Stimulated activated CD8-positive, alpha-beta memory T cell treated with anti-CD3 and anti-CD28 coated beads, Interleukin-15, amount 100 ng/mL, for 48 hours (primary cell): ENCODE results near the gene PPM1N.
A peak's percentile ranks its signal among the peaks of the same experiment; 100 is the strongest.
"Not testable (repeated sequence)": the region's sequence is repeated elsewhere in the genome, so short reads cannot be mapped to it uniquely, and the experiment has no call there.

Experiments used
- DNase-seq, 2 donors: peaks; one replicate each; pipeline ENCODE4 v3.0.0-alpha.2; 2020; ENCODE audit warnings: low read depth in 2 of 2

Gene PPM1N

DNA sequence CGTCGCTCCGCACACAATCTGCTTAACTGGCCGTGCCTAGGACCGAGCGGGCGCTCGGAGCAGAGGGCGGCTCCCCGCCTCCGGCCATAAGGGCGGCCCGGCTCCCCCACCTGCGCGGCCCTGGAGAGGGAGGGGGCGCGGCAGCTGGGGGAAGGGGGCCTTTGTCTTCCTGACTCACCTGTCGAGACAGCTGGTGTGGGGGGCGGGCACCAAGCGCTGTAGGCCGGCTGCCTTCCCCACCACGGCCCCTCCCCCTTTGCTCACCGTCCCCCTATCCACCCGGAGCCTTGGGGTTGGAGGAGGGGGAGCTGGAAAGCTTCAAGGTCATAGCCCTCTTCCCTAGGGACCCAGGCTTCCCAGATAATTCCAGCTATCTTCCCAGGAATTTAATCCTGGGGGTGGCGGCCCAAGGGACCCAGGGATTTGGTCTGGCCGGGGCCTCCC is 10.2 kb downstream of the PPM1N start:
- peak in 1 of 2 donors; percentile 52 for DNase-seq

DNA sequence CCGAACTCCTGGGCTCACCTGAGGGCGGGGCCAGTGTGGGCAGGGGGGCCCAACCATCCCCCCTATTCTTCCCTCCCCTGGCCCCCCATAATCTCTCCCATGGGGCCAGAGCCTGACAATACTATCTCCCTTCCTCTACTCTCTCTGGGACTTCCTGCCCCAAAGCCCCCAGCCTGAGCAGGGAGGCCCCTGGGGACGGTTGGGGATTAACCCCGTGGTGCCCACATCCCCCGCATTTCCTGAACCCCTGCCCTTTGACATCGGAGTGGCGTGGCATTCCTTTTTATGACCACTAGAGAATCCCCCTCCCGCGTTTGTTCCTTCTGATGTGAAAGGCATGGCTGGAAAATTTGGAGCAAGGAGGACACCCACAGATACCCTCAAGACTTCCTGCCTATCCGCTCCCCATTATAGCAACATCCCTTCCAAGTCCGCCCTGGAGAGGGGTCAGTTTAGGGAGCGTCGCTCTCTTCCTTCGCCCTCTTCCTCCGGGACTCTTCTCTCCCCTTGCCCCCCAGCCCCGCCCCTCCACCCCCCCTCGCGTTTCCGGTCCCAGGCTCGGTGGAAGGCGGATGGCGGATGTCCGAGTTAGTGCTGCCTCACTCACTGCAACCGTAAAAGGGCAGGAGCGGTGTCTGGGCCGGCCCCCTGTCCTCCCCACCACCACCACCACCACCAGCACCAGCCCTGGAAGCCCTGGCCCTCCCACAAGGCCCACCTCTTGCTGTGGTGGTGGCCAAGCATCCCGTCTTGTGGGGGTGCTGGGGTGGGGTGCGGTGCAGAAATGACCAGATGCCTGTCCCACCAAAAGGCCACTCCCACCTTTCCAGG is 10.8 kb downstream of the PPM1N start:
- peak in 1 of 2 donors; percentile 40 for DNase-seq

DNA sequence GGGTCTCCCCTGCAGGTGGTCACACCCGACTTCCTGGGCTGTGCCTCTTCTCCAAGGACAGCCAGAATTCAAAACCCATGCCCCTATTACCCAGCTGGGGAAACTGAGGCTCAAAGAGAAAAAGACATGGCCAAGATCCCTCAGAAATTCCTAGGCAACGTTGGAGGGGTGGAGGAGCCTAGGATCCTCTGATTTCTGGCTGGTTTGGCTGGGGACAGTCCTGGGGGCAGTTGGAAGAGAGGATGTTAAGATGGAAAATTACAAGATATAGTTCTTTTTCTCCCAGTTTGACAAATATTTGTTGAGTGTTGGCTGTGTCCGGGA is 11.4 kb downstream of the PPM1N start:
- DNase-seq, result no peak

DNA sequence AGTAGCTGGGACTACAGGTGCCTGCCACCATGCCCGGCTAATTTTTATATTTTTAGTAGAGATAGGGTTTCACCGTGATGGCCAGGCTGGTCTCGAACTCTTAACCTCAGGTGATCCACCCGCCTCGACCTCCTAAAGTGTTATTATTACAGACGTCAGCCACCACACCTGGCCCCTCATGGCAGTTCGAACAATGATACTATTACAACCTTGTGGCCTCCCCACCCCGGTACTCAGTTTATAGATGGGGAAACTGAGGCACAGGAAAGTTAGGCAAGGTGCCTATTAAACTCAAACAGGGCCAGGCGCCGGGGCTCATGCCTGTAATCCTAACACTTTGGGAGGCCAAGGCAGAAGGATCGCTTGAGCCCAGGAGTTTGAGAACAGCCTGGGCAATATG is 12.1 kb downstream of the PPM1N start:
- DNase-seq, result not testable (repeated sequence)

DNA sequence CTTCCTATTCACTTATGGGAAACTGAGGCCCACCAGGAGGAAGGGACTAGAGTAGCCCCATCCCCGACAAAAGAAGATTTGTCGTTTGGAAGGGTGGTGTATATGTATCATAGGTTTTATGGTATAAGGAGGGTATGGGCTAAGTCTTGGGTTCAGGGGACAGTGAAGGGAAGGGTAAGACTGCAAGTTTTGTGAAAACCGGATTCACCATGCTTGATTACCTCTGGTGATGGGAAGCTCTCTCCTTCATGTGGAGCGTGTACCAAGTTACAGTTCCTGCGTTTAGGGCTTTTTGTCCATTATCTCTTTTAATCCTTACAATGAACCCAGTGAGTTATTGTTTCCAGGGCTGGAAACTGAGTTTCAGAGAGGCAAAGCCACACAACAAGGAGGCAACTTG is 12.8 kb downstream of the PPM1N start:
- no peak for DNase-seq

DNA sequence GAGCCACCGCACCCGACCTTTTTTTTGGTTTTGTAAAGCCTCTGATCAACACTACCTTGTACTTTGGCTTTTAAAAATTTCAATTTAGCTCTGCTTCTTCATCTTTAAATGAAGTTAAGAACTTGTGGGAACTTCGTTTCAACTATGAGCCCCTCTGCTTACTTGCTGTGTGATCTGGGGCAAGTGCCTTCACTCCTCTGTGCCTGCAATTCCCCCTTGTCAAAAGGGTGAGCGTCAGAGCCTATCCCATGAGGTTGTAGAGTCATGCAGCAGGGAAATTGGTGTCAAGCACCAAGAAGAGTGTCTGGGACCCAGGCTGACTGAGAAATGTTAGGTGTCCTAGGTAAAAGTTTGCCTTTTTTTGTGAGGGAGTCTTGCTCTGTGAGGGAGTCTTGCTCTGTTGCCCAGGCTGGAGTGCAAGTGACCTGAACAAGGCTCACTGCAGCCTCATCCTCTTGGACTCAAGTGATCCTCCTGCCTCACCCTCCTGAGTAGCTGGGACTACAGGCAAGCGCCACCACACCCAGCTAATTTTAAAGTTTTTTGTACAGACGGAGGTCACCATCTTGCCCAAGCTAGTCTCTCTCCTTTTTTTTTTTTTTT is 14.7 kb downstream of the PPM1N start:
- DNase-seq, result no peak

DNA sequence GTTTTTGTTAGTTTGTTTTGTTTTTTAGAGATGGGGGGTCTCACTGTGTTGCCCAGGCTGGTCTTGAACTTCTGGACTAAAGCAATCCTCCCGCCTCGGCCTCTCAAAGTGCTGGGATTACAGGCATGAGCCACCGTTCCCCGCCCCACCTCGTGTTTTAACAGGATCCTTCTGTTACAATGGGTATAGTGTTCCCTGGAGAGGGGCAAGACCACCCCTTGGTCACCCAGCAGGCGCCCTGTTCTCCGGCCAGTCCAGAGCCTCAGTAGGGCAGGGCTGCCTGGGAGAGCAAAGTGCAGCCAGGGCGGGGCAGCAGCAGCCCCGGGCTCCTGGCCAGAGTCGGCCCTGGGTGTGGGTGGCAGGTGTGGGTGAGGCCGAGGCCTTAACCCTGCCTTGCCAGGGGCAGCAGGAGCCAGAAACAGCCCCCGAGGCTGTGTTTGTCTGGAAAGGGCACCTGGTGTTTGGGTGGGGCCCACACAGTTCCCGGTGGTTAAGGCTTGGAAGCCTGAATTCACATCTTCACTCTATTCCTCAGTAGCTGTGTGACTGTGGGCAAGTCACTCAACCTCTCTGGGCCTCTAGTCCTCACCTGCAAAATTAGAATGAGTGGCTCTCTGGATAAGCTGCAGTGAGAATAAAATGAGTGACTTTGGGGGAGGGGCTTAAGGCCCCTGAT is 16.3 kb downstream of the PPM1N start:
- DNase-seq, result no peak

DNA sequence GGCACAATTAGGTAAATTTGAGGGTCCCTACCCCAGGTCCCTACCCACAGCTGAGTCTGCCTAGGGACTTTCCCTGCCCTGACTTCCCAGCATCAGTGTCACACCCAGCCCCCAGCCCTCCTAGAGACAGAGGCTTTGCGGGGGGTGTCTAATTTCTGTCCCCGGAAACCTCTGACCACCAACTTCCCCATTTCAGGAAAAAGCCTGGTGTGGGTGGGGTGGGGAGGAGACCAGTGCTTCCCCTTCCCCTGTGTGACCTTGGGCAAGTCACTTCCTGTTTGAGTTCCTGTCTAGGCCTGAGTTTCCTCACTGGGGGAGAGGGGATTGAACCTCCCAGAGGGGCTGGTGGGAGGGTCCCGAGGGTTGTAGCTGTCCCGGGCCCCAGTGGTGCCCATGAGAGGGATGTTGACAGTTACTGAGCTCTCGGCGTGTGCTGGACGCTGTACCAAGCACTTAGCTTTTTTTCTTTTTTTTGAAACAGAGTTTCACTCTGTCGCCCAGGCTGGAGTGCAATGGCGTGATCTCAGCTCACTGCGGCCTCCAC is 16.9 kb downstream of the PPM1N start:
- DNase-seq, result no peak

DNA sequence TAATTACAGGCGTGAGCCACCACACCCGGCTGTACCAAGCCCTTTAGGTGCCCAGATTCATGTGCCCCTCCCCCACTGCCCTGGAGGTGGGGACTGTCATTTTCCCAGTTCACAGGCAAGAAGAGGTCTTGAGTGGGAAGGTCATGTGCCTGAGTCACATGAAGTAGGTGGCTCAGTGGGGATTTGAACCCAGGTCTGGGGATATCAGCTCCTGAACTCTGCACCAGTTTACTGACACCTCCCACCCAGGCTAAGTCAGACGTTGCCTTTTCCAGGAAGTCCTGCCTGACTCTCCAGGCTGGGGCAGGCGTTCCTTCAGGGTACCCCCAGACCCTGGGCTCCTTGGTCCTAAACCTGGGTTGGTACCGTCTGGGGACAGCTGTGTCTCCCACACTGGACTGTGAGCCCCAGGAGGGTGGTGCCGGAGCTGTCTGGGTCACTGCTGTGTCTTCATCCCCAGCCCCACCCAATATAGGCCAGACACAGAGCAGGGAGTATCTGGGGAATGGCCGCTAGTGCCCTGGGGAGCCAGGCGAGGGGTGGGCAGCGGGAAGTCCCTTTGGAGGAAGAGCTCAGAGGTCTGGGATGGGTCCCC is 17.7 kb downstream of the PPM1N start:
- DNase-seq, result no peak

DNA sequence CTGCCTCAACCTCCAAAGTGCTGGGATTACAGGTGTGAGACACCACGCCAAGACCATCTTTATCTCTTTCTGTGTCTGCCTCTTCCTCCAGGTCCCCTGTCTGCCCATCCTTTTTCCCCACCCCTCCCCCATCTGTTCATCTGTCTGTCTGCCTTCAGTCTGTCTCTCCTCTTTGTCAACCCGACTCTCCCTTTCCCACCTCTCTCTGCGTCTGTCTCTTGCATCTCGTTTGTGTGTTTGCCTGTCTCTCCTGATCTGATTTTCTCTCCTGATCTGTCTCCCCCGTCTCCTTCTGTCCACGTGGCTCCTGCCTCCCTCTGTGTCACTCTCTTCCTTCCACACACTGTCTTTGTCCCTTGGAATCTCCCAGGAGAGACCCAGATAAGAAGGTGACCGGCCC is 19.0 kb downstream of the PPM1N start:
- DNase-seq, result no peak

DNA sequence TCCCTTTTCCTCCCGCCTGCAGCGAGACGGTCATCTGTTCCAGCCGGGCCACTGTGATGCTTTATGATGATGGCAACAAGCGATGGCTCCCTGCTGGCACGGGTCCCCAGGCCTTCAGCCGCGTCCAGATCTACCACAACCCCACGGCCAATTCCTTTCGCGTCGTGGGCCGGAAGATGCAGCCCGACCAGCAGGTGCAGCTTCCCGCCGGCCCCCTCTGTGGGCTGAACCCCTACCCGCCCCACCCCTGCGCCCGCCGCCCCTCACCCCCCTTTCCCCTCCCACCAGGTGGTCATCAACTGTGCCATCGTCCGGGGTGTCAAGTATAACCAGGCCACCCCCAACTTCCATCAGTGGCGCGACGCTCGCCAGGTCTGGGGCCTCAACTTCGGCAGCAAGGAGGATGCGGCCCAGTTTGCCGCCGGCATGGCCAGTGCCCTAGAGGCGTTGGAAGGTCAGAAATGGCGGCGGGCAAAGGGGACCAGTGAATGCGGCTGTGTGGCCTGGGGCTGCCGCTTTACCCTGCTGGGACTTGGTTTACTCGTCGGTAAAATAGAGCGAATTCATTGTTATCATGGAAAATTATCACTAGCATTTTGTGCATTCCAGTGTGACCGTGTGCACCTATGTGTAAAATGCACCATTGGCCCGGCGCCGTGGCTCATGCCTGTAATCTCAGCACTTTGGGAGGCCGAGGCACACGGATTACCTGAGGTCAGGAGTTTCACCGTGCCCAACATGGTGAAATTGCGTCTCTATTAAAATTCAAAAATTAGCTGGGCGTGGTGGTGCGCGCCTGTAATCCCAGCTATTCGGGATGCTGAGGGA is 19.6 kb downstream of the PPM1N start:
- DNase-seq, result no peak

DNA sequence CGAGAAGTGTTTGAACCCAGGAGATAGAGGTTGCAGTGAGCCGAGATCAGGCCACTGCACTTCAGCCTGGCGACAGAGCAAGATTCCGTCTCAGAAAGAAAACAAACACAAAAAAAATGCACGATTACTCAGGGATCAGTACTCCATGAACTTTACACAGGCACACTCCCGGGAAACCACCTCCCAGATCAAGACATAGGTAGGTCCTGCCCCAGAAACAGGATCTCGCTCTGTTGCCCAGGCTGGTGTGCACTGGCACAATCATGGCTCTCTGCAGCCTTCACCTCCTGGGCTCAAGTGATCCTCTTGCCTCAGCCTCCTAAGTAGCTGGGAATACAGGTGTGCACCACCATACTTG is 20.2 kb downstream of the PPM1N start:
- DNase-seq, result no peak

DNA sequence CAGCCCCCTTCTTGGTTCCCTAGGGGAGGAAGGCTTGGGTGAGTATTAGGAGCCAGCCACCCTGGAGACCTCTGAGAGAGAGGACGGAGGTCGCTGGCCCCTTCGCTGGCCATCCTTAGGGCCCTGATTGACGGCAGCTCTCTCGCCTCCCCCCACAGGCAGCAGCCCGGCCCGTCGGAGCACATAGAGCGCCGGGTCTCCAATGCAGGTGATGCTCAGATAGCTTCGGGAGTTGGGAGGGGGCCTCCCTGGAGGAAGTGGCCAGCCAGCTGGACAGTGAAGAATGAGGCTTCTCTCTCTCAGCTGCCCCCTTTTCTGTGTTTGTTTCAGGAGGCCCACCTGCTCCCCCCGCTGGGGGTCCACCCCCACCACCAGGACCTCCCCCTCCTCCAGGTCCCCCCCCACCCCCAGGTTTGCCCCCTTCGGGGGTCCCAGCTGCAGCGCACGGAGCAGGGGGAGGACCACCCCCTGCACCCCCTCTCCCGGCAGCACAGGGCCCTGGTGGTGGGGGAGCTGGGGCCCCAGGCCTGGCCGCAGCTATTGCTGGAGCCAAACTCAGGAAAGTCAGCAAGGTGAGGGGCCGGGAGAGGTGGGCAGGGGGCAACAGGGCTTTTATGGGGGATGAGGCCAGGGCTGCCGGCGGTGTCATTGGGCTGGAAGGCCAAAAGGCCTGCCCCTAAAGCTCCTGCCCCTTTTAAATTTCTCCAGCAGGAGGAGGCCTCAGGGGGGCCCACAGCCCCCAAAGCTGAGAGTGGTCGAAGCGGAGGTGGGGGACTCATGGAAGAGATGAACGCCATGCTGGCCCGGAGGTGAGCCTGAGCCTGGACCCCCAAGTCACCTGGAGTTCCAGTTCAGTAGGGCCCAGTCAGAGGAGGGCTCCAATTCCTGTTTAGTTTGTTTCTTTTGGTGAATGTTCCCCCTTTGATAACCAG is 24.0 kb downstream of the PPM1N start:
- no peak for DNase-seq

DNA sequence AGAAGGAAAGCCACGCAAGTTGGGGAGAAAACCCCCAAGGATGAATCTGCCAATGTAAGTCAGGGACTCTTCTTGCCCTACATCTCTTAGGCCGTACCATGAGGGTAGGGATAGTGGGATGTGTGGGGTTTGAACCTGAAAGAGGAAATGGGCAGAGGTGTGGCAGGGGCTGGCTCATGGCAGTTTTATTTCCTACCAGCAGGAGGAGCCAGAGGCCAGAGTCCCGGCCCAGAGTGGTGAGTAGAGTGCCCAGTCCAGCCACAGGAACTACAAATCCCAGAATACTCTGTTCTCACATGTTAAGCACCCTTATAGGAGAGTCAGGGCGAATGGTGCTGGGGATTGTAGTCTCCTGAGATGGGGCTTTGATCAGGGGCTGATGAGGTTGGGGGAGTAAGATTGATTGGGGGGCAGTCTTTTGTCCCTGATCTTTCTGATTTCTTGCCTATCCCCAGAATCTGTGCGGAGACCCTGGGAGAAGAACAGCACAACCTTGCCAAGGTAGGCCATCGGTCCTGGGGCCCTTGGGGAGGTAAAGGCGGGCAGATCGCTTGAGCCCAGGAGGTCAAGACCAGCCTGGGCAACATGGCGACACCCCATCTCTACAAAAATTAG is 25.5 kb downstream of the PPM1N start:
- peak in 1 of 2 donors; percentile 50 for DNase-seq

DNA sequence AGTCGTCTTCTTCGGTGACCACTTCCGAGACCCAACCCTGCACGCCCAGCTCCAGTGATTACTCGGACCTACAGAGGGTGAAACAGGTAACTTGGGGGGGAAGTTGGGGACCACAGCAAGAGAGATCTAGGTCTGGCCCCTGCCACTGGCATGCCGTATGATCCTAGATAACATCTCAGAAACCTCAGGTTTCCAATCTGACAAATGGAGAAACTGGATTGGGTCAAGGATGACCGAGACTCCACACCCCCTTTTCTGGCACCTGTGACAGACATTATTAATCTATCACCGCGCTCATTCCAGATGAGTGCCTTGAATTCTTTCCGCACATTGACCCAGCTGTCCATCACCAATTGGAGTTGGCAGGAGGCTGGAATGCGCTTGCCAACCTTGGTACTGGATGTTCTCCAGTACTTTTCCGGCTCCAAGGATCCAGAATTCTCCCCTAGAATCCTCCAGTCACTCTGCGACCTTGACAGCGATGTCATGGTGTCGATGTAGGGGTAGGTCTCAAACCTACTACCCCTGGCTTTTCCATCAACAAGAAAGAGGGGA is 26.4 kb downstream of the PPM1N start:
- no peak for DNase-seq

DNA sequence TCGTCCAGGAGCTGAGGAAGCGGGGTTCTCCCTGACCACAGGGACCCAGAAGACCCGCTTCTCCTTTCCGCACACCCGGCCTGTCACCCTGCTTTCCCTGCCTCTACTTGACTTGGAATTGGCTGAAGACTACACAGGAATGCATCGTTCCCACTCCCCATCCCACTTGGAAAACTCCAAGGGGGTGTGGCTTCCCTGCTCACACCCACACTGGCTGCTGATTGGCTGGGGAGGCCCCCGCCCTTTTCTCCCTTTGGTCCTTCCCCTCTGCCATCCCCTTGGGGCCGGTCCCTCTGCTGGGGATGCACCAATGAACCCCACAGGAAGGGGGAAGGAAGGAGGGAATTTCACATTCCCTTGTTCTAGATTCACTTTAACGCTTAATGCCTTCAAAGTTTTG is 27.9 kb downstream of the PPM1N start:
- no peak for DNase-seq

DNA sequence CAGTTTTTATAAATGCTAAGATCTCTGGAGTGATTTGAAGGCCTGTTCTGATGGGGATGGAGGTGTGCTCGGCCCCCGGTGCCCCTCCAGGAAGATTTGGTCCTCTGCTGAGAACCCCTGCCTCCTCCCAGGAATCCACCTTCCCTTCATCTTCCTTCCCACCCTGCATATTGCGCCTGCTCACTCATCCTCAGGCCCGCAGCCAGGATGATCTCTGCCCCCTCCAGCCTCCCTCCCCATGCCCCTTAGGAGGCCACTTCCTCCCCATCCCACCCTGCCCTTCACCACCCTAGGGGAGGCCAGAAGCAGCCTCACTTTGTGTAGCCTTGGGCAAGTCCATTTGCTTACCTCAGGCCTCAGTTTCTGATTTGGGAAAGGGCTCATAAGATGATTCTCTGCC is 28.7 kb downstream of the PPM1N start:
- no peak for DNase-seq

DNA sequence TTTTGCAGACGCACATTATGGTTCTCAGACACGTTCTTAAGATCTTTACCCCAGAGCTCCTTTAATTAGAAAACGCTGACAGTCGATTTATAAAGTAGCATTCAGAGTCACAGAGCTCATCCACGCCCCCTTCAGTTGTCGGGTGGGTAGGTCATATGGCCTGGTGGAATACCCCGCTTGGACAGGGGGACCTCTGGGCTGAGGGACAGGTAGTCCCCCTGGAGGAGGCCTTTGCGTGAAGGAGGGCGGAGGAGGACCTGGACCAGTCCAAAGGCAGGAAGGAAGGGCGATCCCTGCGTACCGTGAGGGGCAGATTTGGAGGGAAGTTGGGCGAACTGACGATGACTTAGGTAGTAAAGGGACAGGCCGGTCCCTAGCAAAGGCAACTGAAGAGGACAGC is 29.5 kb downstream of the PPM1N start:
- no peak for DNase-seq

DNA sequence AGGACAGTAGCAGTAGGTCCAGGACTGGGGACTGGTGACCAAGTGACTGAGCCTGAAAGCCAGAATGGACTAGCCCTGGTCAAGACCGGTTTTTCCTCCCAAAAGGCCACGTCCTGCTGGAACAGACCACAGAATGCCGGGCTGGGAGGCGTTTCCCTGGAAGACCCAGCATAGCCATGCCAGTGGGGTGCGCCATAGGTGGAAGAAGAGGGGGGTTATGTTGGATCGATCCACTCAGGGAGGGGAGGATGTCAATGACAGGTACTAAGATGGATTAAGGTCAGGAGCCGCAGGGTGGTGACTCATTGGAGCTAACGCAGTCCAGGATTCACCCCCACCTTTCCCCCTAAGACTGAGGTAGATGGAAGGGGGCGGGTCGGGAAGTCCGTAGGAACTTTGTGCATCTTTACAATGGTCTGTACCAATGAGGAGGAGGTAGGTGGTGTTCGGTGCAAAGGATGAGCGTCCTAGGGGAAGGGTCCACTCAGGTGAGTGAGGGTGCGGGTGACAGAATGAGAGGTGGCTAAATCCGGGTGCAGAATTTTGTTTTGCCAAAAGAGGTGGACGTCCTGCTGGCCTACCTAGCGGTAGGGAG is 30.0 kb downstream of the PPM1N start:
- DNase-seq, result no peak
